ENCODE results near the gene CD300C. TPM values are rescaled to one million over a fixed set of nuclear protein-coding genes. Genes with fewer than 3 reads are reported as not detected.

The CD300C gene
- total RNA-seq, 1 experiment from 2014 or later = not detected

DNA sequence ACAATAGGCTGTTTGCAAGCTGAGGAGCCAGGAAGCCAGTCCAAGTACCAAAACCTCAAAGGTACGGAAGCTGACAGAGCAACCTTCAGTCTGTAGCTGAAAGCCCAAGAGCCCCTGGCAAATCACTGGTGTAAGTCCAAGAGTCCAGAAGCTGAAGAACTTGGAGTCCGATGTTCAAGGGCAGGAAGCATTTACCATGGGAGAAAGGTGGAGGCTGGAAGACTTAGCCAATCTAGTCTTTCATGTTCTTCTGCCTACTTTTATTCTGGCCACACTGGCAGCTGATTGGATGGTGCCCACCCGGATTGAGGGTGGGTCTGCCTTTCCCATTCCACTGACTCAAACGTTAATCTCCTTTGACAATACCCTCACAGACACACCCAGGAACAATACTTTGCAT is 30.0 kb downstream of the CD300C start:
- H3K4me3 Mint-ChIP-seq = no peak overlapping the region
- no peaks in the 10 kb centered on the region for H3K4me1 Mint-ChIP-seq
- DNase-seq (ENCODE audit: low spot score) (no peak), ATAC-seq (no peak)
- H3K27ac Mint-ChIP-seq = no peak overlapping the region
- TF ChIP-seq, protein P1, sequence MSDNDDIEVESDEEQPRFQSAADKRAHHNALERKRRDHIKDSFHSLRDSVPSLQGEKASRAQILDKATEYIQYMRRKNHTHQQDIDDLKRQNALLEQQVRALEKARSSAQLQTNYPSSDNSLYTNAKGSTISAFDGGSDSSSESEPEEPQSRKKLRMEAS (CRISPR knock-in tag; IDR thresholded peaks at IDR 0.05) = no peak
- H3K36me3 Mint-ChIP-seq = peaks cover 19% of the 10 kb centered on the region
- POLR2A ChIA-PET = no interaction called here
- CTCF ChIA-PET = interaction anchor here (0.8 kb wide), 1 partner anchor 50 kb away, joined by 3 read pairs; no protein-coding TSS in a partner anchor
- H3K27me3 Mint-ChIP-seq (ENCODE audit: low read depth) = peaks cover 31% of the 10 kb centered on the region
- peaks cover 57% of the 10 kb centered on the region for H3K9me3 Mint-ChIP-seq

DNA sequence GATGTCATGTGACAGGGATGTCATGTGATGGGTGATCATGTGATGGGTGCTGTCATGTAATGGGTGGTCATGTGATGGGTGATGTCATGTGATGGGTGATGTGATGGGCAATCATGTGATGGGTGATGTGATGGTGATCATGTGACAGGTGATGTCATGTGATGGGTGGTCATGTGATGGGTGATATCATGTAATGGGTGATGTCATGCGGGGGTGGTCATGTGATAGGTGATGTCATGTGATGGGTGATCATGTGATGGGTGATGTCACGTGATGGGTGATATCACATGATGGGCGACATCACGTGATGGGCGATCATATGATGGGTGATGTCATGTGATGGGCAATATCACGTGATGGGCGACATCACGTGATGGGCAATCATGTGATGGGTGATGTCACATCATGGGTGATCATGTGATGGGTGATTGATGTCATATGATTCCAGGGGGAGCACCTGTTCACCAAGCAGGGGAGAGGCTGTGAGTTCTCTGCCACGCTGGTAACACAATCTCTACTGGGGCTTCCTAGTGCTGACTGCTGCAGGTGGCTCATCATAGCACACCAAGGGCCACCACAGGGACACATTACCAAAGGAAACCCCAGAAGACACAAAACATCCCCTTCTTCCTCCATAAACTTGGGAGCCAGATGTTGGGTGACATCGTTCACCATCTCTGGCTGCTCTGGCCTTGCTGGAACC is 31.1 kb downstream of the CD300C start:
- peaks cover 19% of the 10 kb centered on the region for H3K36me3 Mint-ChIP-seq
- ATAC-seq (no peak), DNase-seq (ENCODE audit: low spot score) (no peak)
- H3K27me3 Mint-ChIP-seq (ENCODE audit: low read depth) = peaks cover 31% of the 10 kb centered on the region
- no peak overlapping the region for H3K4me3 Mint-ChIP-seq
- no peaks in the 10 kb centered on the region for H3K4me1 Mint-ChIP-seq
- peaks cover 51% of the 10 kb centered on the region for H3K9me3 Mint-ChIP-seq
- ChIA-PET CTCF (no interaction called here), POLR2A (no interaction called here)
- TF ChIP-seq, protein P2, sequence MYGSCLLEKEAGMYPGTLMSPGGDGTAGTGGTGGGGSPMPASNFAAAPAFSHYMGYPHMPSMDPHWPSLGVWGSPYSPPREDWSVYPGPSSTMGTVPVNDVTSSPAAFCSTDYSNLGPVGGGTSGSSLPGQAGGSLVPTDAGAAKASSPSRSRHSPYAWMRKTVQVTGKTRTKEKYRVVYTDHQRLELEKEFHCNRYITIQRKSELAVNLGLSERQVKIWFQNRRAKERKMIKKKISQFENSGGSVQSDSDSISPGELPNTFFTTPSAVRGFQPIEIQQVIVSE (CRISPR knock-in tag; IDR thresholded peaks at IDR 0.05; ENCODE audit: borderline replicate concordance) = no peak
- TF ChIP-seq, protein P3, sequence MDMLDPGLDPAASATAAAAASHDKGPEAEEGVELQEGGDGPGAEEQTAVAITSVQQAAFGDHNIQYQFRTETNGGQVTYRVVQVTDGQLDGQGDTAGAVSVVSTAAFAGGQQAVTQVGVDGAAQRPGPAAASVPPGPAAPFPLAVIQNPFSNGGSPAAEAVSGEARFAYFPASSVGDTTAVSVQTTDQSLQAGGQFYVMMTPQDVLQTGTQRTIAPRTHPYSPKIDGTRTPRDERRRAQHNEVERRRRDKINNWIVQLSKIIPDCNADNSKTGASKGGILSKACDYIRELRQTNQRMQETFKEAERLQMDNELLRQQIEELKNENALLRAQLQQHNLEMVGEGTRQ (CRISPR knock-in tag; IDR thresholded peaks at IDR 0.05) = peak; percentile 85
- 0 out of 2 replicates have a peak, but pooled peaks have one; percentile 10 for TF ChIP-seq FOXK1 (CRISPR knock-in tag; IDR thresholded peaks at IDR 0.05)
- no peak for TF ChIP-seq CBFB (CRISPR knock-in tag; IDR thresholded peaks at IDR 0.05; ENCODE audit: low read depth)
- TF ChIP-seq, protein P4, sequence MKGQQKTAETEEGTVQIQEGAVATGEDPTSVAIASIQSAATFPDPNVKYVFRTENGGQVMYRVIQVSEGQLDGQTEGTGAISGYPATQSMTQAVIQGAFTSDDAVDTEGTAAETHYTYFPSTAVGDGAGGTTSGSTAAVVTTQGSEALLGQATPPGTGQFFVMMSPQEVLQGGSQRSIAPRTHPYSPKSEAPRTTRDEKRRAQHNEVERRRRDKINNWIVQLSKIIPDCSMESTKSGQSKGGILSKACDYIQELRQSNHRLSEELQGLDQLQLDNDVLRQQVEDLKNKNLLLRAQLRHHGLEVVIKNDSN (CRISPR knock-in tag; IDR thresholded peaks at IDR 0.05) = peak; percentile 82
- TF ChIP-seq, protein P5, sequence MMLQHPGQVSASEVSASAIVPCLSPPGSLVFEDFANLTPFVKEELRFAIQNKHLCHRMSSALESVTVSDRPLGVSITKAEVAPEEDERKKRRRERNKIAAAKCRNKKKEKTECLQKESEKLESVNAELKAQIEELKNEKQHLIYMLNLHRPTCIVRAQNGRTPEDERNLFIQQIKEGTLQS (CRISPR knock-in tag; conservative IDR thresholded peaks at IDR 0.05) = peak; percentile 79; the same call in 1 of the 2 replicates
- H3K27ac Mint-ChIP-seq = peak overlapping the region; percentile 94

DNA sequence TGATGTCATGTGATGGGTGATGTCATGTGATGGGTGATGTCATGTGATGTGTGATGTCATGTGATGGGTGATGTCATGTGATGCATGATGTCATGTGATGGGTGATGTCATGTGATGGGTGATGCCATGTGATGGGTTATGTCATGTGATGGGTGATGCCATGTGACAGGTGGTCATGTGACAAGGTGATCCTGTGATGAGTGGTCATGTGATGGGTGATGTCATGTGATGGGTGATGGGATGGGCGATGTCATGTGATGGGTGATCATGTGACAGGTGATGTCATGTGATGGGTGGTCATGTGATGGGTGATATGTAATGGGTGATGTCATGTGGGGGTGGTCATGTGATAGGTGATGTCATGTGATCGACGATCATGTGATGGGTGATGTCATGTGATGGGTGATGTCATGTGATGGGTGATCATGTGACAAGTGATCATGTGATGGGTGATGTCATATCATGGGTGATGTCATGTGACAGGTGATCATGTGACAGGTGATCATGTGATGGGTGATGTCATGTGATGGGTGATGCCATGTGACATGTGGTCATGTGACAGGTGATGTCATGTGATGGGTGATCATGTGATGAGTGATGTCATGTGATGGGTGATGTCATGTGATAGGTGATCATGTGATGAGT is 31.8 kb downstream of the CD300C start:
- POLR2A ChIA-PET = no interaction called here
- TF ChIP-seq, protein P4 (CRISPR knock-in tag; IDR thresholded peaks at IDR 0.05) = peak; percentile 93
- TF ChIP-seq NR3C1 (CRISPR knock-in tag; conservative IDR thresholded peaks at IDR 0.05; ENCODE audit: low read depth) (no peak), ZNF138 (CRISPR knock-in tag; conservative IDR thresholded peaks at IDR 0.05) (no peak), ZNF671 (CRISPR knock-in tag; IDR thresholded peaks at IDR 0.05) (no peak), NR2C2 (CRISPR knock-in tag; IDR thresholded peaks at IDR 0.05) (no peak), EMX1 (CRISPR knock-in tag; IDR thresholded peaks at IDR 0.05) (no peak), MXD4 (CRISPR knock-in tag; IDR thresholded peaks at IDR 0.05; ENCODE audit: borderline replicate concordance) (no peak), ZBTB21 (CRISPR knock-in tag; IDR thresholded peaks at IDR 0.05; ENCODE audit: borderline replicate concordance) (peak; percentile 76), GTF2I (CRISPR knock-in tag; conservative IDR thresholded peaks at IDR 0.05) (no peak), TCF7 (CRISPR knock-in tag; IDR thresholded peaks at IDR 0.05; ENCODE audit: low read depth) (0 out of 2 replicates have a peak, but pooled peaks have one; percentile 52), JAZF1 (CRISPR knock-in tag; IDR thresholded peaks at IDR 0.05) (no peak)
- TF ChIP-seq, protein P6, sequence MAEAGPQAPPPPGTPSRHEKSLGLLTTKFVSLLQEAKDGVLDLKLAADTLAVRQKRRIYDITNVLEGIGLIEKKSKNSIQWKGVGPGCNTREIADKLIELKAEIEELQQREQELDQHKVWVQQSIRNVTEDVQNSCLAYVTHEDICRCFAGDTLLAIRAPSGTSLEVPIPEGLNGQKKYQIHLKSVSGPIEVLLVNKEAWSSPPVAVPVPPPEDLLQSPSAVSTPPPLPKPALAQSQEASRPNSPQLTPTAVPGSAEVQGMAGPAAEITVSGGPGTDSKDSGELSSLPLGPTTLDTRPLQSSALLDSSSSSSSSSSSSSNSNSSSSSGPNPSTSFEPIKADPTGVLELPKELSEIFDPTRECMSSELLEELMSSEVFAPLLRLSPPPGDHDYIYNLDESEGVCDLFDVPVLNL (CRISPR knock-in tag; IDR thresholded peaks at IDR 0.05; ENCODE audit: borderline replicate concordance, low read depth) = no peak
- TF ChIP-seq, protein P7, sequence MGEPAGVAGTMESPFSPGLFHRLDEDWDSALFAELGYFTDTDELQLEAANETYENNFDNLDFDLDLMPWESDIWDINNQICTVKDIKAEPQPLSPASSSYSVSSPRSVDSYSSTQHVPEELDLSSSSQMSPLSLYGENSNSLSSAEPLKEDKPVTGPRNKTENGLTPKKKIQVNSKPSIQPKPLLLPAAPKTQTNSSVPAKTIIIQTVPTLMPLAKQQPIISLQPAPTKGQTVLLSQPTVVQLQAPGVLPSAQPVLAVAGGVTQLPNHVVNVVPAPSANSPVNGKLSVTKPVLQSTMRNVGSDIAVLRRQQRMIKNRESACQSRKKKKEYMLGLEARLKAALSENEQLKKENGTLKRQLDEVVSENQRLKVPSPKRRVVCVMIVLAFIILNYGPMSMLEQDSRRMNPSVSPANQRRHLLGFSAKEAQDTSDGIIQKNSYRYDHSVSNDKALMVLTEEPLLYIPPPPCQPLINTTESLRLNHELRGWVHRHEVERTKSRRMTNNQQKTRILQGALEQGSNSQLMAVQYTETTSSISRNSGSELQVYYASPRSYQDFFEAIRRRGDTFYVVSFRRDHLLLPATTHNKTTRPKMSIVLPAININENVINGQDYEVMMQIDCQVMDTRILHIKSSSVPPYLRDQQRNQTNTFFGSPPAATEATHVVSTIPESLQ (CRISPR knock-in tag; IDR thresholded peaks at IDR 0.05) = no peak
- TF ChIP-seq, protein P8, sequence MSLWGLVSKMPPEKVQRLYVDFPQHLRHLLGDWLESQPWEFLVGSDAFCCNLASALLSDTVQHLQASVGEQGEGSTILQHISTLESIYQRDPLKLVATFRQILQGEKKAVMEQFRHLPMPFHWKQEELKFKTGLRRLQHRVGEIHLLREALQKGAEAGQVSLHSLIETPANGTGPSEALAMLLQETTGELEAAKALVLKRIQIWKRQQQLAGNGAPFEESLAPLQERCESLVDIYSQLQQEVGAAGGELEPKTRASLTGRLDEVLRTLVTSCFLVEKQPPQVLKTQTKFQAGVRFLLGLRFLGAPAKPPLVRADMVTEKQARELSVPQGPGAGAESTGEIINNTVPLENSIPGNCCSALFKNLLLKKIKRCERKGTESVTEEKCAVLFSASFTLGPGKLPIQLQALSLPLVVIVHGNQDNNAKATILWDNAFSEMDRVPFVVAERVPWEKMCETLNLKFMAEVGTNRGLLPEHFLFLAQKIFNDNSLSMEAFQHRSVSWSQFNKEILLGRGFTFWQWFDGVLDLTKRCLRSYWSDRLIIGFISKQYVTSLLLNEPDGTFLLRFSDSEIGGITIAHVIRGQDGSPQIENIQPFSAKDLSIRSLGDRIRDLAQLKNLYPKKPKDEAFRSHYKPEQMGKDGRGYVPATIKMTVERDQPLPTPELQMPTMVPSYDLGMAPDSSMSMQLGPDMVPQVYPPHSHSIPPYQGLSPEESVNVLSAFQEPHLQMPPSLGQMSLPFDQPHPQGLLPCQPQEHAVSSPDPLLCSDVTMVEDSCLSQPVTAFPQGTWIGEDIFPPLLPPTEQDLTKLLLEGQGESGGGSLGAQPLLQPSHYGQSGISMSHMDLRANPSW (CRISPR knock-in tag; conservative IDR thresholded peaks at IDR 0.05; ENCODE audit: low read depth) = no peak

More for the DNA sequence above, 31.8 kb downstream of the CD300C start:
- CTCF ChIA-PET = interaction anchor here (1.0 kb wide), 1 partner anchor 135 kb away, joined by 3 read pairs; no protein-coding TSS in a partner anchor
- DNase-seq (ENCODE audit: low spot score) = no peak
- H3K4me1 Mint-ChIP-seq = no peaks in the 10 kb centered on the region
- ATAC-seq = no peak
- H3K36me3 Mint-ChIP-seq = peaks cover 19% of the 10 kb centered on the region
- H3K27me3 Mint-ChIP-seq (ENCODE audit: low read depth) = peaks cover 30% of the 10 kb centered on the region
- H3K4me3 Mint-ChIP-seq = no peak overlapping the region
- peaks cover 46% of the 10 kb centered on the region for H3K9me3 Mint-ChIP-seq
- peak overlapping the region; percentile 94 for H3K27ac Mint-ChIP-seq

Measured in WTC11 (cell line).